HG03520 (cell line): ENCODE results near the gene F2RL3.
"Not testable (repeated sequence)": the region's sequence is repeated elsewhere in the genome, so short reads cannot be mapped to it uniquely, and the experiment has no call there.

ENCODE experiments used
- ATAC-seq: cut with Tn5 transposase; IDR thresholded peaks from one replicate; pipeline ENCODE4 v1.9.1; 2021; ENCODE audit warnings: mild to moderate bottlenecking, moderate library complexity; ENCODE audit not compliant: unreplicated experiment

Gene F2RL3

DNA sequence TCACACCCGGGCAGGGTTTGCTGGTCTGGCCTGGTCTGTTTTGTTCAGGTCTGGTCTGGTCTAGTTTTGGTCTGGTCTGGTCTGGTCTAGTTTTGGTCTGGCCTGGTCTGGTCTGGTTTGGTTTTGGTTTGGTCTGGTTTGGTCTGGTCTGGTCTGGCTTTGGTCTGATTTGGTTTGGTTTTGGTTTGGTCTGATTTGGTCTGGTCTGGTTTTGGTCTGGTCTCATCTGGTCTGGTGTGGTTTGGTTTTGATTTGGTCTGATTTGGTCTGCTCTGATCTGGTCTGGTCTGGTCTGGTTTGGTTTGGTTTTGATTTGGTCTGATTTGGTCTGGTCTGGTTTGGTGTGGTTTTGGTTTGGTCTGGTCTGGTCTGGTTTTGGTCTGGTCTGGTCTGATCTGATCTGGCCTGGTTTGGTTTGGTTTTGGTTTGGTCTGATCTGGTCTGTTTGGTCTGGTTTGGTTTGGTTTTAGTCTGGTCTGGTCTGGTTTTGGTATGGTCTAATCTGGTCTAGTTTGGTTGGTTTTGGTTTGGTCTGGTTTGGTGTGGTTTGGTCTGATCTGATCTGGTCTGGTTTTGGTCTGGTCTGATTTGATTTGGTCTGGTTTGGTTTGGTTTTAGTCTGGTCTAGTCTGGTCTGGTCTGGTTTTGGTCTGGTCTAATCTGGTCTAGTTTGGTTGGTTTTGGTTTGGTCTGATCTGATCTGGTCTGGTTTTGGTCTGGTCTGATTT is 14.4 kb upstream of the F2RL3 start:
- ATAC-seq, result no peak

DNA sequence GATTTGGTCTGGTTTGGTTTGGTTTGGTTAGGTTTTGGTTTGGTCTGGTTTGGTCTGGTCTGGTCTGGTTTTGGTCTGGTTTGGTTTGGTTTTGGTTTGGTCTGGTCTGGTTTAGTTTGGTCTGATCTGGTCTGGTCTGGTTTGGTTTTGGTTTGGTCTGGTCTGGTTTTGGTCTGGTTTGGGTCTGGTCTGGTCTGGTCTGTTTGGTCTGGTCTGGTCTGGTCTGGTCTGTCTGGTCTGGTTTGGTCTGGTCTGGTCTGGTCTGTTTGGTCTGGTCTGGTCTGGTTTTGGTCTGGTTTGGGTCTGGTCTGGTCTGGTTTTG is 13.9 kb upstream of the F2RL3 start:
- ATAC-seq, result not testable (repeated sequence)

DNA sequence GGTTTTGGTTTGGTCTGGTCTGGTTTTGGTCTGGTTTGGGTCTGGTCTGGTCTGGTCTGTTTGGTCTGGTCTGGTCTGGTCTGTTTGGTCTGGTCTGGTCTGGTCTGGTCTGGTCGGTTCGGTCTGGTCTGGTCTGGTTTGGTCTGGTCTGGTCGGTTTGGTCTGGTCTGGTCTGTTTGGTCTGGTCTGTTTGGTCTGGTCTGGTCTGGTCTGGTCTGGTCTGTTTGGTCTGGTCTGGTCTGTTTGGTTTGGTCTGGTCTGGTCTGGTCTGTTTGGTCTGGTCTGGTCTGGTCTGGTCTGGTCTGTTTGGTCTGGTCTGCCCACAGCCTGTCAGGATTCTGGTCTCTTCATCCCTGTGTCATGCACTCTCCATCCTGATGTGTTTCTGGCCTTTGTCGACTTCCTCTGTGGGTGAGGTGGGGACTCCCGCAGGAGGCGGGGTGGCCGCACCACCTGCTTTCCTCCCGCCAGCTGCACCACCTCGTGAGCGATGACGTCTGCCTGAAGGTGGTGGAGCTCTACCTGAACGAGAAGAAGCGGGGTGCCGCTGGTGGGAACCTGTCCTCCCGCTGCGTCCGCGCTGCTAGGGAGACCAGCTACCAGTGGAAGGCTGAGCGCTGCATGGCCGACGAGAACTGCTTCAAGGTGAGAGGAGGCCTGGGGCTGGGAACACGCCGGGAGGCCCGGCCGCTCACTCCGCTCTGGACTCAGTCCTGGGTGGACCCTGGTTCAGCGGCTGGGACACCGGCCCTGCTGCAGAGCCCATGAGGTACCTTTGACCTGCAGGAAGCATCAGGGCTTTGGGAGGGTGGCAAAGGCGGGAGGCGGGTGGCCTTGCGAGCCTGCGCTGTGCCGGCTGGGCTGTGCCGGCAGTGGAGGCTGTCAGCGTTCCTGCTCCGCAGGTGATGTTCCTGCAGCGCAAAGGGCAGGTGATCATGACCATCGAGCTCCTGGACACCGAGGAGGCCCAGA is 12.9 kb upstream of the F2RL3 start:
- ATAC-seq, result no peak

DNA sequence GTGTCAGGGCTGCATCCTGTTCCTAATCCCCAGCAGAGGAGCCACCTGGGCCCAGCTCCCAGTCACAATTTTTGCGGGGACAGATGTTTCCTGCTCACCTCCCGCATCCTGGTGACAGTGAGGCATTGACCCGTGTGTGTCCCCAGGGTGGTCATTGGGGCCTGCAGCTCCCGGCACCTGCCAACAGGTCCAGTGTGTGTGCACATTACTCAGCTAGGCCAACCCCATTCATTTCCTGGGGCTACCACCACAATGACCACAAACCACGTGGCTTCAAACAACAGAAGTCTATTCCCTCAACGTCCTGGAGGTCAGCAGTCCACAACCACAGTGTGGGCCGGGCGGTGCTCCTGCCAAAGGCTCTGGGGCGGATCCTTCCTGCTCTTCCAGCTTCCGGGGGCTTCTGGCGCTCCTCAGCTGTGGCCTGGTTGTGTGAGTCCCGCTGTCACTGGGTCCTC is 11.9 kb upstream of the F2RL3 start:
- no peak for ATAC-seq

DNA sequence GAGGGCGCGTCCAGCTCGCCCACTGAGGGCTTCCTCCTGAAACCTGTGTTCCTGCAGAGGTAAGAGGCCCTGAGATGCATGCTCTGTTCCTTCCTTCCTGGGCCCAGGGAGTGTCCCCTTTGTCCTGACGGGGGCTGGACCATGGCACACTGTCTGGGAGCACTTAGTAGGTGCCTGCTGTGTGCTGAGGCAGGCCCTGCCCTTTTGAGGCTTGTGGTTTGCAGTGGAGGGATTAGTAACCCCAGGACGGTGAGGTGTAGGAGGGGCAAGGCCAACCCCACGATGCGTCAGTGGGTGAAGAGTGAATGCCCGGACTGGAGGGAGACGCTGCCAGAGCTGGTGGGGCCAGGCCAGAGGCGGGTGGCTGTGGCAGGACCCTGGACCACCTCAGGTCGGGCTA is 11.2 kb upstream of the F2RL3 start:
- ATAC-seq, result no peak

DNA sequence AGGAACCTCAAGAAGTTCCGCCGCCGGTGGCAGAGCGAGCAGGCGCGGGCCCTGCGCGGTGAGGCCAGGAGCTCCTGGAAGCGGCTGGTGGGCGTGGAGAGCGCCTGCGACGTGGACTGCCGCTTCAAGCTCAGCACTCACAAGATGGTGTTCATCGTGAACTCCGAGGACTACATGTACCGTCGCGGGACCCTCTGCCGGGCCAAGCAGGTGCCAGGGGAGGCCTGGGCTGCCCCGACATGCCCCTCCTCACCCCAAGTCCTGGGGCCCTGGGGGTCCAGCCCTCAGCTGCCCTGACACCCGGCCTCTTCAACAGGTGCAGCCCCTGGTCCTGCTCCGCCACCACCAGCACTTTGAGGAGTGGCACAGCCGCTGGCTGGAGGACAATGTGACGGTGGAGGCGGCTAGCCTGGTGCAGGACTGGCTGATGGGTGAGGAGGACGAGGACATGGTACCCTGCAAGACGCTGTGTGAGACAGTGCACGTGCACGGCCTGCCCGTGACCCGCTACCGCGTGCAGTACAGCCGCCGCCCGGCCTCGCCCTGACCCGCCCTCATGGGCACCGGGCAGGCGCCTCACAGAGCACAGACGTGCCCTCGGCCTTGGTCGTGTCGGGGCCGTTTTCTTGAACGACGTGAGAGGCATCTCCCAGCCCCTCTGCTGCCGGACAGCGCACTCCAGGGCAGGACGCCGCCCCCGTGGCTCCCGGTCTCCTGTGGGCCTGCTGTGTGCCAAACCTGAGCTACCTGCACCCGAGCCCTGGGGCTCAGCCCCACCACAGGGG is 10.4 kb upstream of the F2RL3 start:
- ATAC-seq, result no peak

DNA sequence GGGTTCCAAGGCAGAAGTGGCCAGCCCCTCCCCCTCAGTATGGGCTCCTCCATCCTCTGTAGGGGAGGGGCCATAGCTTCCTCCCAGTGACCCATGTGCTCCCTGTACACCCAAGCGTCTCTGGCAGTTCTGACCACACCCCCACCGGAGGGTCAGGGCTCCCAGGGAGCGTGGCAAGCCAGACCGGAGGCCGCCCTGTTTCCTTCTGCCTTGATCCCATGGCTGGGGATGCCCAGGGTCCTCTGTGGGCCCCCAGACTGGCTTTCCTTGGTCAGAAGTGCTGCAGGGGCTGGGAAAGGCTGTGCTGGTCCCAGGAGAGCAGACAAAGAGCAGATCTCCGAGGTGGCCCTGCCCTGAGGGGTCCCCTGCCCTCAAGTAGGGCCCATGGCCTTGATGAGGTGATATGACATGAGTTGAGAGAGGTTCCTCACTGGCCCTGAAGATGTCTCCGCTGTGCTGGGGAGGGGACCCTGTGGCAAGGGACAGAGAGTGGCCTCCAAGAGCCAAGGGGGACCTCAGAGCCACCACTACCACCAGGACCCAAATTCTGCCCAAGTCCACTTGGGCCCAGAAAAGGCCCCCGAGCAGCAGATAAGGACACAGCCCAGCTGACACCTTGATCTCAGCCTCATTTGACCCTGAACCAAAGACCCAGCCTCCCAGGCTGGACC is 7.8 kb upstream of the F2RL3 start:
- no peak for ATAC-seq

DNA sequence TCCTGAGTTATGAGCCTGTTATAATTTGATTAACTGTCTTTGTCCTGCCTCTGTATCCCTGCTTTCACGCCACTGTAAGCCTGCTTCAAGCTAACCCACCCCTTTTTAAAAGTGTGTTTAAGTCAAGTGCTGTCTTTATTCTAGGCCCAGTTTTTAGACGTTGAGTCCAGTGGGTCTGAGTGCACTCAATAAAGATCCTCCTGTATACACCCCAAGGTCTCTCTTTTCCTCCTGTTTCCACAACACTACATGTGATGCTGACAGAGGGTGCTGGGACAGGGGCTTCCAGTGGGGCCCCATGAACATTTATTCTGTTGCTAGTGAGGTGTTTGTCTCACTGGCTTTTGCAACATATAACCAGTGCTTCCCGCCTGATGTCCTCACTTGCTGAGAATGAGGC is 6.7 kb upstream of the F2RL3 start:
- ATAC-seq, result no peak

DNA sequence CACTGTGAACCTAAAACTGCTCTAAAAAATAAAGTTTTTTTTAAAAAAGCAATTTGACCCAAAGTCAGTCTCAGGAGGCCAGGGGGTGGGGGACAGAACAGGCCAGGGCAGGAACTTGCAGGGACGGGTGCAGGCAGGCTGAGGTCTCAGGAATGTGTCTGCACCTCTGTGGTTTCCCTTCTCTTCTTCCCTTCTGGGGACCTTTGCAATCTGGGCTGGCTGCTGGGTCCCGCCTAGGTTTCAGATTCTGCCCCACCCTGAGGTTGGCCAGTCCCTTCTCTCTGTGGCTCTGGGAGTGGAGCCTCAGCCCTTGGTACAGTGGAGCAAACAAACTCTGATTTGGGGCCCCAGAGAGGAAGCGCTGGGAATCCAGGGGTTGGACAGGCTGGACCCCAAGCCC is 5.3 kb upstream of the F2RL3 start:
- no peak for ATAC-seq

DNA sequence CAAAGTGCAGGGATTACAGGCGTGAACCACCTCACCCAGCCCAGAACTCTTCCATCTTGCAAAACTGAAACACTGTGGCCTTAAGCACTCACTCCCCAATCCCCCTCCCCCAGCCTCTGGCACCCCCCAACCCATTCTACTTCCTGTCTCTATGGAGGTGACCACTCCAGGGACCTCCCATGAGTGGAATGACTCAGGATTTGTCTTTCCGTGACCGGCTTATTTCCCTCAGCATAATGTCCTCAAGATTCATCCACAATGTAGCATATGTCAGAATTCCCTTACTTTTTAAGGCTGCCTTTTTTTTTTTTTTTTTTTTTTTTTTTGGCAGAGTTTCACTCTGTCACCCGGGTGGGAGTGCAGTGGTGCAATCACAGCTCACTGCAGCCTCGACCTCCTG is 3.6 kb upstream of the F2RL3 start:
- no peak for ATAC-seq

DNA sequence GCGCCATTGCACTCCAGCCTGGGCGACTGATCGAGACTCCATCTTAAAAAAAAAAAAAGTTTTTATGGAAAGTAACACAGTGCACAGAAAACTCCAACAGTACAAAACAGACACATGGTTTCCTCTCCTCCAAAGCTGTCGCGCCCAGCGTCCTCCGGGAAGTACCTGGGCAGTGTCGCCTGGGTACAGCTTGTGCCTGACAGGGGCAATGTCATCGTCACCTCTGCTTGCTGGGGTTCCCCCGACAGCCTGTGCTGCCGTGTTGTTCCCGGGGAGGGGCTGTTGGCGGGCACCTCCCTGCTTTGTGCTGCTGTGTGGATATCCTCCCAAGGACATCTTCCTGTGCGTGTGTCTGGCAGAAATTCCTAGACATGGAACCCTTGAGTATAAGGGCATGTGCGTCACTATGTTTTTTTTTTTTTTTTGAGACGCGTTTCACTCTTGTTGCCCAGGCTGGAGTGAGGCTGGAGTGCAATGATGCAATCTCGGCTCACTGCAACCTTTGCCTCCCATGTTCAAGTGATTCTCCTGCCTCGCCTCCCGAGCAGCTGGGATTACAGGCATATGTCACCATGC is 2.4 kb upstream of the F2RL3 start:
- ATAC-seq, result no peak

DNA sequence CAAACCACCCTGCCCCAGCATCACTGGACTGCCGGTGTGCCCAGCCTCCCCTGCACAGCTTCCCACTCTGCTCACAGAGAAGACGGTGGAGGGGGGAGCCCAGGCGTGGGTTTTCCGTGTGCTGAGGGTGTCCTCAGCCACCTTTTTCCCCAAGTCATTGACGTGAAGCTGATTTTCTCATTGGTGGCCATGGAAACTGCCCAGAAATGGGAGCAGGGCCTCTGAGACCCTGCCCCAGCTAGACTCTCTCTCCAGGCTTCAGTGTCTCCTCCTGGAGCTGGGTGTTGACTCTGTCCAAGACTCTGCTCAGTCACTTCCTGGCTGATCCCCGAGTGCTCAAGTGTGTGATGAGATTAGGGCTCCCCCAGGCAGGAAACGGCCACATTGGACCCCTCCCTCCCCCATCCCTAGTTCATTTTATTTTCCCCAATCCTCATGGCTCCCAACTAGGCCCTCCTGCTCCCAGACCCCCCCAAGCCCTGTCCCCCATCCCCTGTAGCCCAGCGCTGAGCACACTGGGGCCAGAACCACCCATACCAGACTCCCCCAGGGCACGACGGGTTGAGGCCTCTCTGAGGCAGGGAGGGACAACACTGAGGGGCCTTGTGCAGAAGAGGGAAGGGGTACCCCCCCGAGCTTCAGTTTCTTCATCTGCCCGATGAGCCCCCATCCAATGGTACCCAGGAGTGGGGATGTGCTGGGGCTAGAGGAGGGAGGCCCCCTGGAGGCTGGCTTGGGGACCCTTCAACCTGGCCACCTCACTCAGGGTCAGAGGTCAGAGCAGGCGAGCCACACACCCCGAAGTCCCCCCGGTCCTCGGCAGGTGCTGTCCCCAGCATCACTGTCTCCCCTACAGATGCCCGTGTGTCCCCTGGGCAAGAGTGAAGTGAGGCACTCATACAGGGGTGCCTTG is 1.2 kb upstream of the F2RL3 start:
- ATAC-seq, result no peak

DNA sequence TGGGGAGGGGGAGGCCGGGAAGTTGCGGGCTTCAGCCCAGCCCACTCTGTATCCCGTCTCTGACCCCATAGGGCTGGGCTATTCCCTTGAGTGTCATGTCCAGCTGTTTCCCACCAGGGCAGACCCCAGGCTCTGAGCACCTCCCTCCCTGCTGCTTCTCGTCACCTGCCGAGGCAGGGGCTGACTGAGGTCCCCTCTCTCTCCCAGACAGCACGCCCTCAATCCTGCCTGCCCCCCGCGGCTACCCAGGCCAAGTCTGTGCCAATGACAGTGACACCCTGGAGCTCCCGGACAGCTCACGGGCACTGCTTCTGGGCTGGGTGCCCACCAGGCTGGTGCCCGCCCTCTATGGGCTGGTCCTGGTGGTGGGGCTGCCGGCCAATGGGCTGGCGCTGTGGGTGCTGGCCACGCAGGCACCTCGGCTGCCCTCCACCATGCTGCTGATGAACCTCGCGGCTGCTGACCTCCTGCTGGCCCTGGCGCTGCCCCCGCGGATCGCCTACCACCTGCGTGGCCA is 625 bp downstream of the F2RL3 start:
- ATAC-seq, result no peak

DNA sequence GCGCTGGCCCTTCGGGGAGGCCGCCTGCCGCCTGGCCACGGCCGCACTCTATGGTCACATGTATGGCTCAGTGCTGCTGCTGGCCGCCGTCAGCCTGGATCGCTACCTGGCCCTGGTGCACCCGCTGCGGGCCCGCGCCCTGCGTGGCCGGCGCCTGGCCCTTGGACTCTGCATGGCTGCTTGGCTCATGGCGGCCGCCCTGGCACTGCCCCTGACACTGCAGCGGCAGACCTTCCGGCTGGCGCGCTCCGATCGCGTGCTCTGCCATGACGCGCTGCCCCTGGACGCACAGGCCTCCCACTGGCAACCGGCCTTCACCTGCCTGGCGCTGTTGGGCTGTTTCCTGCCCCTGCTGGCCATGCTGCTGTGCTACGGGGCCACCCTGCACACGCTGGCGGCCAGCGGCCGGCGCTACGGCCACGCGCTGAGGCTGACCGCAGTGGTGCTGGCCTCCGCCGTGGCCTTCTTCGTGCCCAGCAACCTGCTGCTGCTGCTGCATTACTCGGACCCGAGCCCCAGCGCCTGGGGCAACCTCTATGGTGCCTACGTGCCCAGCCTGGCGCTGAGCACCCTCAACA is 1.2 kb downstream of the F2RL3 start:
- no peak for ATAC-seq

DNA sequence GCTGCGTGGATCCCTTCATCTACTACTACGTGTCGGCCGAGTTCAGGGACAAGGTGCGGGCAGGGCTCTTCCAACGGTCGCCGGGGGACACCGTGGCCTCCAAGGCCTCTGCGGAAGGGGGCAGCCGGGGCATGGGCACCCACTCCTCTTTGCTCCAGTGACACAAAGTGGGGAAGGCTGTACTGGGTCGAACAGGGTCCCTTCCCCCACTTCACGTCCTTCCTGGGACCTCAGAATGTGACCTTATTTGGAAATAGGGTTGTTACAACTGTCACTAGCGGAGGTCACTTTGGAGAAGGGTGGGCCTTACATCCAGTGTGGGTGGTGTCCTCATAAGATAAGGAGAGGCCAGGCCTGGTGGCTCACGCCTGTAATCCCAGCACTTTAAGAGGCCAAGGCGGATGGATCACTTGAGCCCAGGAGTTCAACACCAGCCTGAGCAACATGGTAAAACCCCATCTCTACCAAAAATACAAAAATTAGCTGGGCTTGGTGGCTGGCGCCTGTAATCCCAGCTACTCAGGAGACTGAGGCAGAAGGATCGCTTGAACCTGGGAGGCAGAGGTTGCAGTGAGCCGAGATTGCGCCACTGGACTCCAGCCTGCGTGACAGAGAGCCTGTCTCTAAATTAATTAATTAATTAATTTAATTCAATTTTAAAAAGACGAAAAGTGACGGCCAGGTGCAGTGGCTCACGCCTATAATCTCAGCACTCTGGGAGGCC is 1.8 kb downstream of the F2RL3 start:
- ATAC-seq, result no peak

DNA sequence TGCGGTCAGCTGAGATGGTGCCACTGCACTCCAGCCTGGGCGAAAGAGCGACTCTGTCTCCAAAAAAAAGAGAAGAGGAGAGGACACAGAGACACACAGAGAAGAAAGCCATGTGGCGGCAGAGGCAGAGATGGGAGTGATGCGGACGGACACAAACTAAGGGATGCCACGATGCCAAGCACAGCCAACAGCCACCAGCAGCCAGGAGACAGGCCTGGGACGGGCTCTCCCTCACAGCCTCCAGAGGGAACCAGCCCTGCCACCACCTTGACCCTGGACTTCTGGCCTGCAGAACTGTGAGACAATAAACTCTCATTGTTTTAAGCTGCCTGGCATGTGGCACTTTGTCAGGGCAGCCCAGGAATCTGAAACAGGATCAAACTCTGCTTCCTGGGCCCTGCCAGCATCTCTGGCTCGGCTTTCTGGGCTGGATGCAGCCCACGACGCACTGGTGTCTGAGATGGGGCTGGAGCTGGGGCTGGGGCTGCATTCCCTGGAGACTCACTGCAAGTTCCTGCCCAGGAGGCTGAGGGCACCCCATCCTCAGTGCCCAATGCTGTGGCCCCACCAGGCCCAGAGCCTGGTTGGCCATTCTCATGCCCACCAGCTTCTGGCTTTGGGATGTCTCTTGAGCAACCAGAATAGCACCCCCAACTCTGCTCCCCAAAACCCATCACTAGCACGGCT is 3.0 kb downstream of the F2RL3 start:
- no peak for ATAC-seq

DNA sequence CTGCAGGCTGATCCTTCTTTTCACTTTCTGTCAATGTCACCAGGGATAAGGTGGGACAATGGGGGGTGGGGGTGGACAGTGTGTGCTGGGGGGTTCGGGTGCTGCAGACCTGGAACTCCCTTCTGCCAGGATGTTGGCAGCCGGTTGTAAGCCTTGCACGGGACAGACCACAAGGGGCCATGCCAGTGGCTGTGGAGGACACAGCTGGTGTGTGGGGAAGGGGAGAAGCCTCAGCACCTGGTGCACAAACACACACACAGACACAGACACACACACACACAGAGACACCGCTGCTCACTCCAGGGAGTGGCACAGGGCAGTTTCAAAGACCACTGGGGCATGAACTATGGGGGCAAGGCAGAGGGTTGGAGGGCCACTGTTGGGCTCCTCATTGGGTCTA is 3.6 kb downstream of the F2RL3 start:
- no peak for ATAC-seq
